Stomach (tissue), 9 donors: ENCODE data around the gene ZNF629. TPM values are rescaled to one million over a fixed set of nuclear protein-coding genes. Genes with fewer than 3 reads are reported as not detected.

Experiments used
- DNase-seq, 2 donors: peaks; one replicate each; pipeline versions ENCODE4 v3.0.0 to v3.0.0-alpha.2; 2013 to 2019
- H3K27ac ChIP-seq, 5 donors: fragments of 200-600 bp in 4 of 5; sonication (generic) in 4 of 5; one replicate each; pipeline ENCODE4 v1.5.1; 2013 to 2019; ENCODE audit warnings: mild to moderate bottlenecking in 1 of 5, moderate library complexity in 1 of 5
- H3K27me3 ChIP-seq, 3 donors: fragments of 200-600 bp; sonication (generic); one replicate each; pipeline ENCODE4 v1.5.1; 2017 to 2019; ENCODE audit warnings: mixed run types in 1 of 3
- H3K36me3 ChIP-seq, 4 donors: fragments of 200-600 bp; sonication (generic); 1 replicate in 3 of 4; 2 replicates in 1 of 4; pipeline ENCODE4 v1.5.1; 2016 to 2019
- H3K4me1 ChIP-seq, 4 donors: fragments of 200-600 bp; sonication (generic); one replicate each; pipeline ENCODE4 v1.5.1; 2016 to 2019
- H3K4me3 ChIP-seq, 4 donors: fragments of 200-600 bp; sonication (generic) in 3 of 4; one replicate each; pipeline ENCODE4 v1.5.1; 2016 to 2019; ENCODE audit warnings: mild to moderate bottlenecking in 1 of 4
- H3K9me3 ChIP-seq, 4 donors: fragments of 200-600 bp; sonication (generic); one replicate each; pipeline ENCODE4 v1.5.1; 2016 to 2019
- EP300 ChIP-seq: sonication (generic); formaldehyde crosslinking; IDR thresholded peaks from one replicate; pipeline ENCODE4 v1.6.1; 2017; ENCODE audit warnings: antibody characterized with exemption
- POLR2A ChIP-seq, 4 donors: fragments of 450-650 bp; IDR thresholded peaks; one replicate each; pipeline ENCODE4 v1.6.1; 2016; ENCODE audit warnings: antibody characterized with exemption in 4 of 4, control low read depth in 2 of 4, mild to moderate bottlenecking in 1 of 4, moderate library complexity in 1 of 4
- POLR2AphosphoS5 ChIP-seq, 3 donors: sonication (generic); formaldehyde crosslinking; IDR thresholded peaks; one replicate each; pipeline ENCODE4 v1.6.1; 2016; ENCODE audit warnings: antibody characterized with exemption in 3 of 3
- WGBS, 5 donors: extraction: QIAGEN DNeasy Blood & Tissue Kit in 3 of 5; methylation state at CpG; one replicate each; pipeline versions ENCODE4 v1.1.5 to v1.1.7; 2013 to 2018; 5-methylcytosine and 5-hydroxymethylcytosine counted together
- intact Hi-C: fragments of 100-400 bp; cut with DNase I; formaldehyde crosslinking; loops from one replicate; pipeline ENCODE4 v1.15.1; 2023; ENCODE audit warnings: low total_unique reads
- polyA plus RNA-seq, 3 donors: library from polyadenylated mRNA; stranded (reverse); fragments of 200-250 nt; gene quantifications; one replicate each; pipeline ENCODE4 v1.2.3, GENCODE V29; 2013
- total RNA-seq, 5 donors: library from RNA; depleted of rRNA; stranded (reverse); fragments of >200 nt; gene quantifications; one replicate each; pipeline versions ENCODE4 v1.1.0 to v1.2.3, GENCODE V29; 2014 to 2016
- TF ChIP-seq, protein P1 (sequence below), 7 experiments: fragments of 450-650 bp in 4 of 7; fragments of 200-600 bp in 3 of 7; sonication (generic) in 3 of 7; IDR thresholded peaks; one replicate each; pipeline ENCODE4 v1.5.1; 2016 to 2019; ENCODE audit warnings: antibody characterized with exemption in 7 of 7, control low read depth in 2 of 7, mild to moderate bottlenecking in 1 of 7
- donor health status: healthy with polysubstance abuse.
- donor health status: Bipolar disorder and iron deficiency.
- donor health status: healthy.

Gene ZNF629
- total and polyA plus RNA-seq, 8 donors = 4.4 to 21.3 (median 10.9) TPM

DNA sequence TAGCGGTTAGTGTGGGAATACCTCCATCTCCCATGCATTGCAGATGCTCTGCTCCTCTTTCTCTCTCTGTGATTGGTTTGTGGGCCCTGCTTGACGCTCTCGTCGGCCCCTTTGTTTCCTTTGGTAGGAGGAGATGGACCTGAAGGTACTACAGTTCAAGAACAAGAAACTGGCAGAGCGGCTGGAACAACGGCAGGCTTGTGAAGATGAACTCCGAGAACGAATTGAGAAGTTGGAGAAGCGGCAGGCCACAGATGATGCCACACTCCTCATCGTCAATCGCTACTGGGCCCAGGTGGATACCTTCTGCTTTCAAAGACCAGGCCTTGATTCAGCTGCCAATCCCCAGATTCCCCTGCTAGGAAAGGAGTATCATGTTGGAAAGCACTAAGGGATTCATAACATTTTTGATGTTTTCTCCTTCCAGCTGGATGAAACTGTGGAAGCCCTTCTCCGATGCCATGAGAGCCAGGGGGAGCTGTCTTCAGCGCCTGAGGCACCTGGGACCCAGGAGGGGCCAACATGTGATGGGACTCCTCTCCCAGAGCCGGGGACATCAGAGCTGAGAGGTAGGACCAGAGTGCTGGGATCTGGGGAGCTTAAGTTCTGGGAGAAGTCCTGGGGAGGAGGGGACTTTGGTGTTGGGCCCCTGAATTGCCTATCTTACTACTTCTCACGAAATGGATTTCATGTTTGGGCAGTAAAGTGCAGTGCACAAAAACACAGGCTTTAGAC lies 23.8 kb downstream of the ZNF629 start:
- peaks cover 41 to 69% (median 62%) of the 10 kb centered on the region in 4 donors for H3K36me3 ChIP-seq
- peak overlapping the region; percentile 80 to 96 (median 94) for H3K4me3 ChIP-seq
- DNase-seq = no peak
- H3K27ac ChIP-seq = peak overlapping the region; percentile 20 to 97 (median 92)
- TF ChIP-seq EP300 = no peak
- 55 to 67% (median 63%) methylated on average over 15 of the region's 15 CpGs for WGBS, 5 donors
- no peaks in the 10 kb centered on the region for H3K9me3 ChIP-seq
- no peaks in the 10 kb centered on the region for H3K27me3 ChIP-seq
- peaks cover 22 to 50% (median 44%) of the 10 kb centered on the region in 4 donors for H3K4me1 ChIP-seq
- intact Hi-C loops = no loop called here

DNA sequence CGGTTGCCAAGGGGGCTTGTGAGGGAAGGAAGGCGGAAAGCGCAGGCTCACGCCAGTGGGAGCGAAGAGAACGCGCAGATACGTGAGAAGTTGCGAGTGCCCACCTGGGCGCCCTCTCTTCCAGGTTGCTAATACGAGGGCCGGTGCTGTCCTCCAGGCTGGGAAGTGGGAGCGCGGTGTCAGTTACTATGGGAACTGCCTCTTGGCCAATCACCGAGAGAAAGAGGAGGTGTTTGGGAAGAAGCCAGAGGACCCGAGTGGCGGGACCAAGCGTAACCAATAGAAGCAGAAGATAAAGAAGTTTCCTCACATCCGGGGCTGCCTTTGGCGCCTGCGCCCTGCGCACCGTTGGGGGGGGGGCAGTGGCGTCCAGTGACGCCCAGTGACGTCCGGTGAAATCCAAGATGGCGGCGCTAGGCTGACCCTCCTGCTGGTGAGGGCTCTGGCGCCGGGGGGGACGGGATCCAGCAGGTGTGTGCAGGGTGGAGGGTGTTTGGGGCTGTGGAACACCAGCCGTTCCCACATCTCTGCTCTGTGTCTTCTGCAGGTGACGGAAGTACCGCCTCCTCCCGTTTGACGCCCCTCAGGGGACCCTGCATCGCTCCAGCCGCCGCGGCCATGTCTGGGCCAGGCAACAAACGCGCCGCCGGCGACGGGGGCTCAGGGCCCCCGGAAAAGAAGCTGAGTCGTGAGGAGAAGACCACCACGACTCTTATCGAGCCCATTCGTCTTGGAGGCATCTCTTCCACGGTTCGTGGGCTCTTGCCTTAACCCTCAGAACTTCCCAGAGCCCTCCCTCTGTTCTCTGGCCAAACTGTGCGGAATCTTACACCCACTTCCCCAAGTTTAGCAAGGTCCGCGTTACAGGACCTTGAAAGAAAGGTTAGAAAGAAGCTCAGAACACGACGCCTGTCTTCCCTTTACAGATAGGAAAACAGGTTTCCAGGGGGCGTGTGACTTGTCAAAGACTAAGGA lies 24.8 kb downstream of the ZNF629 start, which contains the start of the genes CFAP119 and RNF40:
TSS of gene CFAP119 (minus strand) at position 135 of the 975 bp plus-strand sequence. CDS start 314 bp downstream, outside the sequence.
TSS of gene RNF40 (plus strand) at position 395 of the 975 bp plus-strand sequence. CDS start at position 619, 224 bp downstream.
- H3K36me3 ChIP-seq = peaks cover 33 to 68% (median 61%) of the 10 kb centered on the region in 4 donors
- H3K27me3 ChIP-seq = no peaks in the 10 kb centered on the region
- intact Hi-C loops = no loop called here
- H3K4me1 ChIP-seq = peaks cover 22 to 50% (median 44%) of the 10 kb centered on the region in 4 donors
- peak within 1 kb of the TSS; percentile 80 to 96 (median 94) for H3K4me3 ChIP-seq
- H3K27ac ChIP-seq = peak within 1 kb of the TSS; percentile 88 to 97 (median 92)
- DNase-seq = peak; percentile 97 to 99
- TF ChIP-seq EP300 (no peak), POLR2A (IDR thresholded peaks at IDR 0.05) (peak in 2 of 4 donors; percentile 62 to 66), POLR2AphosphoS5 (IDR thresholded peaks at IDR 0.05) (peak; percentile 82 to 91 (median 91))
- TF ChIP-seq, protein P1, sequence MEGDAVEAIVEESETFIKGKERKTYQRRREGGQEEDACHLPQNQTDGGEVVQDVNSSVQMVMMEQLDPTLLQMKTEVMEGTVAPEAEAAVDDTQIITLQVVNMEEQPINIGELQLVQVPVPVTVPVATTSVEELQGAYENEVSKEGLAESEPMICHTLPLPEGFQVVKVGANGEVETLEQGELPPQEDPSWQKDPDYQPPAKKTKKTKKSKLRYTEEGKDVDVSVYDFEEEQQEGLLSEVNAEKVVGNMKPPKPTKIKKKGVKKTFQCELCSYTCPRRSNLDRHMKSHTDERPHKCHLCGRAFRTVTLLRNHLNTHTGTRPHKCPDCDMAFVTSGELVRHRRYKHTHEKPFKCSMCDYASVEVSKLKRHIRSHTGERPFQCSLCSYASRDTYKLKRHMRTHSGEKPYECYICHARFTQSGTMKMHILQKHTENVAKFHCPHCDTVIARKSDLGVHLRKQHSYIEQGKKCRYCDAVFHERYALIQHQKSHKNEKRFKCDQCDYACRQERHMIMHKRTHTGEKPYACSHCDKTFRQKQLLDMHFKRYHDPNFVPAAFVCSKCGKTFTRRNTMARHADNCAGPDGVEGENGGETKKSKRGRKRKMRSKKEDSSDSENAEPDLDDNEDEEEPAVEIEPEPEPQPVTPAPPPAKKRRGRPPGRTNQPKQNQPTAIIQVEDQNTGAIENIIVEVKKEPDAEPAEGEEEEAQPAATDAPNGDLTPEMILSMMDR (IDR thresholded peaks at IDR 0.05) = no peak
- H3K9me3 ChIP-seq = no peaks in the 10 kb centered on the region
- WGBS, 5 donors = 0 to 3% (median 1%) methylated on average over 28 to 60 of the region's 60 CpGs

DNA sequence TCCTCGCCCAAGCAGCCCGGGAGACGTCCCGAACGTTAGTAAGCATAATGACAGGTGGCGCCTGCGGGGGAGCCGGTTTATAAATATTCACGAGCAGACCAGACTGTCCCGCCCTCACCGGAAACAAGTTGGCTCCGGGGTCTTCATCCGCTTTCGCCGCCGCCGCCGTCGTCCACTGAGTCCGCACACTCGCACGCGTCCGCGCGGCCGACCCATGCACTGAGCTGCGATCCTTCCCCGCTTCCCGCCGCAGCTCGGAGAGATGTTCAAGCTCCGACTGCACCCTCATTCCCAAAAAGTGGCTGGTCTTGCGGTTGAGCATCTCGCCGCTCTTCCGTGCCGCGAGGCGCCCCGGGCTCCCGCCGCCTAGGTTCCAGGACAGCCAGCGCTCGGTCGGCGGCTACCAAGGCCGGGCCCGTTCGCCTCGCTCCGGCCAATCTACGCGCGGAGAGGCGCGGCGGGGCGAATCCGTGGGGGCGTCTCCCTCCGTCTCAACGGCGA lies 25.5 kb downstream of the ZNF629 start:
- Histone ChIP-seq H3K27me3 (no peaks in the 10 kb centered on the region), H3K4me1 (peaks cover 22 to 50% (median 44%) of the 10 kb centered on the region in 4 donors), H3K9me3 (no peaks in the 10 kb centered on the region), H3K27ac (peak overlapping the region; percentile 26 to 97 (median 92)), H3K36me3 (peaks cover 32 to 68% (median 61%) of the 10 kb centered on the region in 4 donors), H3K4me3 (peak overlapping the region; percentile 80 to 96 (median 94))
- intact Hi-C loops = no loop called here
- DNase-seq = peak in 1 of 2 donors; percentile 63
- TF ChIP-seq, protein P1 (IDR thresholded peaks at IDR 0.05) = no peak
- TF ChIP-seq POLR2A (IDR thresholded peaks at IDR 0.05) (no peak), POLR2AphosphoS5 (IDR thresholded peaks at IDR 0.05) (no peak), EP300 (no peak)
- WGBS, 5 donors = 0 to 2% (median 0%) methylated on average over 19 to 64 of the region's 64 CpGs

DNA sequence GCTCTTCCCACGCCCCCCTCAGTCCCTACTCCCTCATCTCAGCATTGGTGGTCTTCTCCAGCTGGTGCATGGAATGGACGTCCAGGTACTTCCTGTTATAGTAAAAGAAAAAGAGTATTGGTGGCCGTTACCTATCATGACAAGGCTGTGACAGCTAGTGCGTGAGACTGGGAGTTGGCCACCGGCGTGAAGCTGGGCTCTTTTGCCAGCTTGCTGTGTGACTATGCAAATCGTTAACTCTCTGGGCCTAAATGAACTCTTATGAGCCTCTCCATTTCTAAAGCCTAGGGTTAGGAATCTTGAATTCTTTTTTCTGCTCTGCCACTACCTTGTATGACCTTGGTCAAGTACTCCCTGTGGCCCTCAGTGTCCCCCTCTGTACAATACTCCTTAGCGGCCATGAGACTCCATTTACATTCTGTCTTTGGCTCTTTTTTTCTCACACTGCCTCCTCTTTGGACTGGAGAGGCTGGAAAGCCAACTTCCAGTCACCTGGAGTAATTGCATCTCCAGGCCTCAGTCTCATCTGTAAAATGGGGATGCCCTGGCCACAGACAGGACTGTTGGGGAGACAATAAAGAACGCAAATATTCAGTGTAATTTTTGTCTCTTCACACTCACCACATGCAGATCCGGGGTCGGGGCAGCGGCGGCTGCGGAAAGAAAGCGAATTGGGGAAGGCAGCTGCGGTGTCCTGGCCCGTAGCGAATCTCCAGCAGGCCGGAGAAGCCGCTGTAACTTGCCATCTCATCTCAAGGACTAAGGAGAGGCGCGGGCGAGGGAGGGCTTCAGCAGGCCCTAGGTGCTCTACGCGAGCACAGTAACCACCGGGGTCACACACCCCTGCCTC lies 26.2 kb downstream of the ZNF629 start:
- TF ChIP-seq, protein P1 (IDR thresholded peaks at IDR 0.05) = no peak
- TF ChIP-seq POLR2AphosphoS5 (IDR thresholded peaks at IDR 0.05) (no peak), EP300 (no peak), POLR2A (IDR thresholded peaks at IDR 0.05) (no peak)
- peaks cover 31 to 68% (median 61%) of the 10 kb centered on the region in 4 donors for H3K36me3 ChIP-seq
- peaks cover 22 to 50% (median 44%) of the 10 kb centered on the region in 4 donors for H3K4me1 ChIP-seq
- H3K4me3 ChIP-seq = peak overlapping the region; percentile 80 to 96 (median 94)
- peak overlapping the region in 4 of 5 donors; percentile 88 to 97 (median 93) for H3K27ac ChIP-seq
- 27 to 30% (median 28%) methylated on average over 26 of the region's 26 CpGs for WGBS, 5 donors
- H3K27me3 ChIP-seq = no peaks in the 10 kb centered on the region
- DNase-seq = no peak
- intact Hi-C loops = no loop called here
- H3K9me3 ChIP-seq = no peaks in the 10 kb centered on the region
